Endothelial cell of umbilical vein (primary cell): Measurements from ENCODE around the gene ABCA1. TPM values are rescaled to one million over a fixed set of nuclear protein-coding genes. Genes with fewer than 3 reads are reported as not detected.

ENCODE experiments used
- BruUV-seq: library from RNA; stranded (reverse); fragments of 400-500 nt; replicated peaks from 2 replicates; lab custom pipeline; 2021; lab: Mats Ljungman, UMichigan
- CTCF ChIA-PET: fragments of 300-600, 350-600 bp; sonication (Branson Sonifier 250); formaldehyde crosslinking; loops from one replicate; lab custom pipeline; 2021; ENCODE audit warnings: antibody characterized with exemption, inconsistent platforms; lab: Charles Lee
- POLR2A ChIA-PET: fragments of 300-600, 350-600 bp; sonication (Branson Sonifier 250); formaldehyde crosslinking; loops from one replicate; lab custom pipeline; 2021; ENCODE audit warnings: antibody characterized with exemption, inconsistent platforms; lab: Charles Lee
- DNase-seq: peaks from one replicate; pipeline ENCODE4 v3.0.0-alpha.2; 2011; ENCODE audit warnings: low read depth, low spot score
- FAIRE-seq: peaks from 2 replicates; lab custom pipeline; 2011; peaks lifted over from hg19 to GRCh38; lab: Jason Lieb, UNC
- H2AFZ ChIP-seq: 2 replicates; pipeline ENCODE4 v1.6.0; 2012; ENCODE audit warnings: low read depth, low read length, control low read depth, inconsistent platforms
- H3K27ac ChIP-seq: 2 replicates; pipeline ENCODE4 v1.5.1; 2011; ENCODE audit warnings: low read depth, mild to moderate bottlenecking, control low read depth, low read length, moderate library complexity; ENCODE audit not compliant: insufficient read depth
- H3K27me3 ChIP-seq, 2 experiments: 2 replicates each; pipeline versions ENCODE4 v1.6.0 to v1.6.1; 2011; ENCODE audit warnings: low read length in 2 of 2, mixed read lengths in 1 of 2; ENCODE audit not compliant: control insufficient read depth in 2 of 2, insufficient read depth in 2 of 2
- H3K36me3 ChIP-seq, 2 experiments: 2 replicates in 1 of 2; 3 replicates in 1 of 2; pipeline ENCODE4 v1.5.1; 2011; ENCODE audit warnings: low read length in 2 of 2, mild to moderate bottlenecking in 1 of 2, moderate library complexity in 1 of 2; ENCODE audit not compliant: control insufficient read depth in 2 of 2, insufficient read depth in 2 of 2; ENCODE audit errors: extremely low read depth in 1 of 2
- H3K4me1 ChIP-seq: 3 replicates; pipeline ENCODE4 v1.5.1; 2011; ENCODE audit warnings: mild to moderate bottlenecking, low read length; ENCODE audit not compliant: control insufficient read depth, insufficient read depth; ENCODE audit errors: extremely low read depth
- H3K4me2 ChIP-seq: 2 replicates; pipeline ENCODE4 v1.6.1; 2011; ENCODE audit warnings: low read length, control low read depth, mixed read lengths; ENCODE audit not compliant: insufficient read depth
- H3K4me3 ChIP-seq, 3 experiments: fragments of 200-600 bp in 1 of 3; sonication (generic), shearing (Covaris generic) in 1 of 3; replicated peaks in 1 of 3; 2 replicates each; pipeline ENCODE4 v1.5.1; 2011 to 2016; ENCODE audit warnings: control low read depth in 3 of 3, low read length in 3 of 3, mild to moderate bottlenecking in 2 of 3, inconsistent platforms in 1 of 3, low read depth in 1 of 3, moderate library complexity in 1 of 3; ENCODE audit not compliant: insufficient read depth in 1 of 3
- H3K79me2 ChIP-seq: 2 replicates; pipeline ENCODE4 v1.6.0; 2012; ENCODE audit warnings: low read length, inconsistent platforms; ENCODE audit not compliant: control insufficient read depth, insufficient read depth
- H3K9ac ChIP-seq: replicated peaks from 2 replicates; pipeline ENCODE3; 2011; ENCODE audit warnings: low read length, control low read depth; ENCODE audit not compliant: insufficient read depth; ENCODE audit errors: extremely low read depth
- H3K9me1 ChIP-seq: replicated peaks from 3 replicates; pipeline ENCODE4 v1.6.0; 2011; ENCODE audit warnings: mild to moderate bottlenecking, low read length; ENCODE audit not compliant: control insufficient read depth, insufficient read depth; ENCODE audit errors: extremely low read depth
- H3K9me3 ChIP-seq: replicated peaks from 2 replicates; pipeline ENCODE4 v1.5.1; 2012; ENCODE audit warnings: low read length, inconsistent platforms; ENCODE audit not compliant: control insufficient read depth, insufficient read depth
- H4K20me1 ChIP-seq: replicated peaks from 2 replicates; pipeline ENCODE3; 2011; ENCODE audit warnings: mild to moderate bottlenecking, low read length; ENCODE audit not compliant: control insufficient read depth, insufficient read depth; ENCODE audit errors: extremely low read depth
- CTCF ChIP-seq, 2 donors: IDR thresholded peaks; 1 replicate in 1 of 2; 2 replicates in 1 of 2; pipeline ENCODE4 v1.5.1; 2011; ENCODE audit warnings: low read length in 2 of 2, mild to moderate bottlenecking in 2 of 2, moderate library complexity in 2 of 2, control low read depth in 1 of 2, inconsistent platforms in 1 of 2, low read depth in 1 of 2; ENCODE audit not compliant: insufficient read depth in 1 of 2; ENCODE audit errors: extremely low read depth in 1 of 2
- EZH2 ChIP-seq: IDR thresholded peaks from 2 replicates; pipeline ENCODE4 v1.6.1; 2012; ENCODE audit warnings: borderline replicate concordance, low read depth, mild to moderate bottlenecking, moderate library complexity, low read length, inconsistent platforms; ENCODE audit not compliant: severe bottlenecking
- FOS ChIP-seq: IDR thresholded peaks from 2 replicates; pipeline ENCODE4 v1.6.1; 2011; ENCODE audit warnings: mild to moderate bottlenecking, low read length, moderate library complexity, borderline replicate concordance; ENCODE audit not compliant: insufficient read depth
- GATA2 ChIP-seq: IDR thresholded peaks from 2 replicates; pipeline ENCODE4 v1.7.0; 2011; ENCODE audit warnings: low read depth, mild to moderate bottlenecking, moderate library complexity, mixed read lengths, low read length; ENCODE audit not compliant: insufficient read length, insufficient read depth
- MAX ChIP-seq: IDR thresholded peaks from 2 replicates; pipeline ENCODE4 v1.6.1; 2011; ENCODE audit not compliant: insufficient read depth, insufficient read length
- MYC ChIP-seq: IDR thresholded peaks from one replicate; pipeline ENCODE4 v1.6.1; 2011; ENCODE audit warnings: mild to moderate bottlenecking, low read depth, low read length
- POLR2A ChIP-seq: IDR thresholded peaks from 2 replicates; pipeline ENCODE4 v1.6.1; 2012; ENCODE audit warnings: low read depth, mild to moderate bottlenecking, control low read depth, low read length
- dilution Hi-C: fragments of 300-500 bp; cut with MboI; formaldehyde crosslinking; loops from one replicate; pipeline ENCODE4 v1.15.0; 2019; ENCODE audit warnings: low sequenced_read_pairs; ENCODE audit not compliant: extremely low pct_ligation_motif_present
- intact Hi-C: fragments of 100-400 bp; cut with micrococcal nuclease; formaldehyde crosslinking; loops from one replicate; pipeline ENCODE4 v1.10.0; 2022
- polyA plus RNA-seq, 4 experiments: library from polyadenylated mRNA; depleted of rRNA in 3 of 4; stranded (reverse) in 3 of 4; unstranded in 1 of 4; fragments of >200 nt; gene quantifications; 2 replicates each; pipeline versions ENCODE4 v1.2.1 to v1.2.3, GENCODE V29; 2011 to 2012; ENCODE audit warnings: missing spikeins in 1 of 4
- total RNA-seq: library from RNA; stranded (reverse); gene quantifications from 2 replicates; pipeline ENCODE4 v1.2.3, GENCODE V29; 2021

The ABCA1 gene
- total and polyA plus RNA-seq, 2 donors (not counting 3 experiments of a cell fraction or from before 2014, with no cell fraction given): 2.4 to 9.8 TPM

- FAIRE-seq (no peak), DNase-seq (no peak)
- Histone ChIP-seq H3K9ac (no peak overlapping the region), H3K79me2 (no peaks in the 10 kb centered on the region), H3K9me1 (no peaks in the 10 kb centered on the region), H3K27me3 (no peaks in the 10 kb centered on the region), H3K4me3 (no peak overlapping the region), H3K36me3 (no peaks in the 10 kb centered on the region), H4K20me1 (no peaks in the 10 kb centered on the region), H3K4me1 (peaks cover 32% of the 10 kb centered on the region), H3K4me2 (no peak overlapping the region), H3K27ac (no peak overlapping the region), H2AFZ (peak overlapping the region; percentile 71), H3K9me3 (no peaks in the 10 kb centered on the region)
- intact Hi-C loops (loop anchor here (2.0 kb wide), 1 partner anchor 17 kb away; no protein-coding TSS in a partner anchor), dilution Hi-C loops (no loop called here)
- no TSS peak for BruUV-seq
- ChIA-PET POLR2A (interaction anchor here (0.6 to 1.3 kb wide), 3 partner anchors 42 to 67 kb away, joined by 3 to 6 read pairs (median 6); no protein-coding TSS in a partner anchor), CTCF (interaction anchor here (0.7 to 2.4 kb wide), 11 partner anchors 9 to 545 kb away, joined by 3 to 14 read pairs (median 4); partner anchors contain the start of gene ABCA1)
- TF ChIP-seq CTCF (IDR thresholded peaks at IDR 0.05; ENCODE audit: extremely low read depth in 1 of 2, insufficient read depth in 1 of 2, low read depth in 1 of 2, low read length in 2 of 2) (no peak), EZH2 (no peak), MYC (no peak), GATA2 (no peak), POLR2A (no peak), MAX (no peak), FOS (no peak)
These were observed 59.7 kb downstream of the ABCA1 start for GRCh38 chr9:104868303-104868686.
